EL (cell line): ENCODE data around the gene HOXD4.

ENCODE experiments used
- DNase-seq: peaks from one replicate; pipeline ENCODE4 v3.0.0-alpha.2; 2016

HOXD4 gene

DNA sequence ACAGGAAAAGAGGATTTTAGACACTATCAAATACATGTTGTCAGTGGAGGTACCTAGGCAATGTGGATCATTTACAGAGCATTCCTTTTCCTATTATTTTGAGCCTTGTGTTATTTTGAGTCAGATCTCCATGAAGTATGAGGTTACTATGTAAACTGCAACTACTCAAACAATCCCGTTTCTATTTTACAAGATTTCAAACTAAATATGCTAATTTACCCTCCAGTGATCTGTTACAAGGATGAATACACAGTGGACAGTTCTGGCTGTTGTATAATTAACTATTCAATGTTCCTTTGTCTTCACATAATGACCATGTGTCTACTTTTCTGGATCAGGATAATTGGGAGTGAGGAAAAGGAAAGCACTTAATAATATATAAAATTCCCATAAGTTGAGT is 41.7 kb downstream of the HOXD4 start:
- no peak for DNase-seq

DNA sequence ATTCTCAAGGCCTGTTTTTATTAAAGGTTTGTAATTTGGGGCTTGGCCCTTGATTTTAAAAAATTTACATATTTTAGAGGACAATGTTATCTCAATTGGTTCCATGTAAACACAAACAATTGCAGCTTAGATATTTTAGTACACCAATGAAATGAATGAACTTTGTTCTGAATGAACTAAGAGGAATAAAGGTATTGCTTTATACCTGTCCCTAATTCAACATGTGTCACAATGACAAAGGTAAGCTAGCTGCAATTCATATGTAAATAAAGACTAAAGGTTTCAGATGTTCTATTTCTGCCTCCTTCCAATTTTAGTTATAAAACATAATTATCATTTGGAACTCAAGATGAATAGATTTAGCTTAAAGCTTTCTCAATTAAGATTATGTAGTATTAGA is 48.6 kb downstream of the HOXD4 start:
- no peak for DNase-seq

DNA sequence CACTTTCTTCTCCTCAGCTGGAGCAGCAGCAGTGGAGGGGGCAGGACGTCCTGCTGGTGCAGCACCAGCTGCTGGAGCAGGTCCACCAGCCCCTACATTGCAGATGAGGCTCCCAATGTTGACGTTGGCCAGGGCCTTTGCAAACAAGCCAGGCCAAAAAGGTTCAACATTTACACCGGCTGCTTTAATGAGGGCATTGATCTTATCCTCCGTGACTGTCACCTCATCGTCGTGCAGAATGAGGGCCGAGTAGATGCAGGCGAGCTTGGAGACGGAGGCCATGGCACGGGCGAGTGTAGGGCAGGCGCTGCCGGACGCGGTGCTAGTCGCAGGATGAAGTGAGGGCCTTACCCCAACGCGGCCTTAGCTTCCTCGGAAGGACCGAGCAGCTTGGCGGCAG is 49.6 kb downstream of the HOXD4 start:
- DNase-seq, result no peak

DNA sequence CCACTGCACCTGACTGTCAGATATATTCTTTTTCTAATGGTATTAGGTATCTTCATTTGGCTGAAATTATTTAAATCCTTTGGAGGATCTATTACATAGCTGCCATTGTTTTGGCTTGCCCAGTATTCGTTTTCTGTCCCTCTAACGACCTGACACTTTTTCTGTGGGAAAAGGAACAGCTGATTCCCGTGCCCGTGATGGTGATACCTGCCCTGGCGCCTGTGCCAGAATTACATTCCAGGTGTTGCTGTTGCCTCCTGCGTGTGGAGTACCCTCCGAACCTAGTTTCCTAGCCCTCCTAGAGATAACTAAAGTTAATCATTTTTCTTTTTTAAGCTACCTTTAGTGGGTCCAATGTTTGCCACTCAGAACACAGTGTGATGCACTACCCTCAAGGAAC is 51.1 kb downstream of the HOXD4 start:
- DNase-seq, result no peak
